Cerebellar nuclear complex (tissue), 1 donor: ENCODE measurements around the gene HSPA1A.
A peak's percentile ranks its signal among the peaks of the same experiment; 100 is the strongest.
"Not testable (repeated sequence)": the region's sequence is repeated elsewhere in the genome, so short reads cannot be mapped to it uniquely, and the experiment has no call there.

Source experiments
- DNase-seq, 2 experiments: peaks; one replicate each; lab custom pipeline; 2025; lab: John Stamatoyannopoulos, UW

Gene HSPA1A

GRCh38 chr6:31781244-31782125, 33.9 kb upstream of the HSPA1A start:
- no peak for DNase-seq

- DNase-seq = no peak
Measured at GRCh38 chr6:31782126-31782855, 33.1 kb upstream of the HSPA1A start.

GRCh38 chr6:31784098-31784925, 31.0 kb upstream of the HSPA1A start:
- DNase-seq = no peak

- no peak for DNase-seq
Measured at GRCh38 chr6:31785475-31785874, 29.9 kb upstream of the HSPA1A start.

- DNase-seq = no peak
Measured at GRCh38 chr6:31791324-31792089, 23.8 kb upstream of the HSPA1A start.

- no peak for DNase-seq
Measured at GRCh38 chr6:31792090-31792374, 23.3 kb upstream of the HSPA1A start.

- DNase-seq = no peak
Measured at GRCh38 chr6:31792761-31793171, 22.6 kb upstream of the HSPA1A start.

- DNase-seq = not testable (repeated sequence)
Measured at GRCh38 chr6:31793927-31794245, 21.5 kb upstream of the HSPA1A start.

GRCh38 chr6:31794294-31794865, 21.0 kb upstream of the HSPA1A start:
- no peak for DNase-seq

GRCh38 chr6:31794866-31795615, 20.3 kb upstream of the HSPA1A start:
- no peak for DNase-seq

GRCh38 chr6:31795616-31796298, 19.6 kb upstream of the HSPA1A start, which contains the start of gene VARS1:
Gene VARS1, minus strand, starts transcription at chr6:31795752. Its CDS starts 535 bp downstream, at chr6:31795217.
- peak in 1 of 2 experiments; percentile 34 for DNase-seq

GRCh38 chr6:31796993-31797385, 18.4 kb upstream of the HSPA1A start:
- no peak for DNase-seq

- no peak for DNase-seq
Measured at GRCh38 chr6:31797588-31797987, 17.8 kb upstream of the HSPA1A start.

GRCh38 chr6:31799781-31800180, 15.6 kb upstream of the HSPA1A start:
- DNase-seq = no peak

- not testable (repeated sequence) for DNase-seq
Measured at GRCh38 chr6:31801031-31801927, 14.1 kb upstream of the HSPA1A start.

GRCh38 chr6:31805939-31806469, 9.3 kb upstream of the HSPA1A start:
- DNase-seq = no peak

- peak; percentile 27 to 87 for DNase-seq
Measured at GRCh38 chr6:31806470-31807272, 8.7 kb upstream of the HSPA1A start, which contains the start of gene LSM2. Gene LSM2, minus strand, starts transcription at chr6:31806966. Its CDS starts 209 bp downstream, at chr6:31806757.

- not testable (repeated sequence) for DNase-seq
Measured at GRCh38 chr6:31808599-31808998, 6.7 kb upstream of the HSPA1A start.
